Common myeloid progenitor, CD34-positive (primary cell): ENCODE results near the gene MYO5C.

Source experiments
- CTCF ChIA-PET: fragments of 350-600 bp; sonication (Branson Sonifier 250); formaldehyde crosslinking; loops from one replicate; lab custom pipeline; 2021; ENCODE audit warnings: antibody characterized with exemption; lab: Charles Lee
- POLR2A ChIA-PET: fragments of 350-600 bp; sonication (Branson Sonifier 250); formaldehyde crosslinking; loops from one replicate; lab custom pipeline; 2021; ENCODE audit warnings: antibody characterized with exemption; lab: Charles Lee
- DNase-seq, 3 donors: peaks; one replicate each; pipeline versions ENCODE4 v3.0.0 to v3.0.0-alpha.2; 2013
- H3K27ac ChIP-seq, 2 experiments: 1 replicate in 1 of 2; 2 replicates in 1 of 2; pipeline ENCODE4 v1.7.0; 2013; ENCODE audit warnings: inconsistent platforms in 2 of 2, low read length in 2 of 2, mild to moderate bottlenecking in 2 of 2, low read depth in 1 of 2, moderate library complexity in 1 of 2; ENCODE audit not compliant: severe bottlenecking in 2 of 2, insufficient read depth in 1 of 2, poor library complexity in 1 of 2
- H3K27me3 ChIP-seq, 5 experiments: replicated peaks in 2 of 5; 1 replicate in 3 of 5; 2 replicates in 2 of 5; pipeline versions ENCODE4 v1.6.1 to v1.7.0; 2013; ENCODE audit warnings: low read length in 4 of 5, mild to moderate bottlenecking in 2 of 5, moderate library complexity in 2 of 5, inconsistent platforms in 1 of 5; ENCODE audit not compliant: insufficient read depth in 5 of 5, control insufficient read depth in 4 of 5
- H3K36me3 ChIP-seq, 4 experiments: 1 replicate in 2 of 4; 2 replicates in 2 of 4; pipeline versions ENCODE4 v1.6.1 to v1.7.0; 2013; ENCODE audit warnings: low read length in 3 of 4, control low read depth in 1 of 4, mild to moderate bottlenecking in 1 of 4; ENCODE audit not compliant: control insufficient read depth in 4 of 4, insufficient read depth in 4 of 4
- H3K4me1 ChIP-seq, 4 experiments: 1 replicate in 3 of 4; 2 replicates in 1 of 4; pipeline versions ENCODE4 v1.6.1 to v1.7.1; 2013; ENCODE audit warnings: low read length in 3 of 4, mild to moderate bottlenecking in 3 of 4, control low read depth in 1 of 4, inconsistent platforms in 1 of 4, moderate library complexity in 1 of 4; ENCODE audit not compliant: control insufficient read depth in 4 of 4, insufficient read depth in 4 of 4; ENCODE audit errors: control extremely low read depth in 1 of 4
- H3K4me3 ChIP-seq, 7 experiments: 1 replicate in 4 of 7; 2 replicates in 3 of 7; pipeline versions ENCODE4 v1.5.1 to v1.7.0; 2013; ENCODE audit warnings: mild to moderate bottlenecking in 7 of 7, low read length in 6 of 7, moderate library complexity in 6 of 7, inconsistent platforms in 2 of 7, low read depth in 2 of 7, control low read depth in 1 of 7; ENCODE audit not compliant: insufficient read depth in 4 of 7, control insufficient read depth in 1 of 7; ENCODE audit errors: extremely low read depth in 1 of 7
- H3K9me3 ChIP-seq, 5 experiments: 1 replicate in 4 of 5; 2 replicates in 1 of 5; pipeline versions ENCODE4 v1.6.1 to v1.7.1; 2013; ENCODE audit warnings: low read length in 4 of 5, mild to moderate bottlenecking in 2 of 5, inconsistent platforms in 1 of 5, low read depth in 1 of 5, moderate library complexity in 1 of 5; ENCODE audit not compliant: control insufficient read depth in 4 of 5, insufficient read depth in 2 of 5; ENCODE audit errors: control extremely low read depth in 1 of 5
- WGBS: methylation state at CpG from one replicate; pipeline ENCODE4 v1.1.5; 2013; ENCODE audit not compliant: insufficient coverage; 5-methylcytosine and 5-hydroxymethylcytosine counted together

Gene MYO5C

GRCh38 chr15:52281085-52282035 is 14.2 kb downstream of the MYO5C start:
- H3K4me1 ChIP-seq: no peaks in the 10 kb centered on the region
- CTCF ChIA-PET: interaction anchor here (0.9 to 1.1 kb wide), 2 partner anchors 24 to 120 kb away, joined by 3 read pairs; no protein-coding TSS in a partner anchor
- H3K9me3 ChIP-seq: no peaks in the 10 kb centered on the region
- H3K27me3 ChIP-seq: no peaks in the 10 kb centered on the region
- no peak overlapping the region for H3K4me3 ChIP-seq
- peaks cover under 1 to 68% (median 32%) of the 10 kb centered on the region in 4 experiments for H3K36me3 ChIP-seq
- H3K27ac ChIP-seq: no peak overlapping the region
- DNase-seq: no peak
- 99% methylated on average over 6 of the region's 10 CpGs for WGBS
- POLR2A ChIA-PET: no interaction called here

- 95% methylated on average over 8 of the region's 11 CpGs for WGBS
- H3K4me3 ChIP-seq: no peak overlapping the region
- ChIA-PET POLR2A (interaction anchor here (0.7 to 1.0 kb wide), 2 partner anchors 7 to 15 kb away, joined by 3 to 4 read pairs; partner anchors contain the start of gene MYO5C), CTCF (interaction anchor here (1.5 kb wide), 1 partner anchor 10 kb away, joined by 5 read pairs; no protein-coding TSS in a partner anchor)
- H3K9me3 ChIP-seq: no peaks in the 10 kb centered on the region
- H3K27me3 ChIP-seq: no peaks in the 10 kb centered on the region
- no peaks in the 10 kb centered on the region for H3K4me1 ChIP-seq
- no peak for DNase-seq
- H3K36me3 ChIP-seq: peaks cover 3 to 77% (median 34%) of the 10 kb centered on the region in 4 experiments
- peak overlapping the region in 1 of 2 experiments; percentile 1 for H3K27ac ChIP-seq
Measured at GRCh38 chr15:52280326-52281084, 15.1 kb downstream of the MYO5C start.

GRCh38 chr15:52278636-52279367 is 16.8 kb downstream of the MYO5C start:
- Histone ChIP-seq H3K4me3 (no peak overlapping the region), H3K36me3 (peaks cover 3 to 91% (median 45%) of the 10 kb centered on the region in 4 experiments), H3K27me3 (no peaks in the 10 kb centered on the region), H3K4me1 (no peaks in the 10 kb centered on the region), H3K9me3 (no peaks in the 10 kb centered on the region), H3K27ac (no peak overlapping the region)
- no peak for DNase-seq
- ChIA-PET POLR2A (no interaction called here), CTCF (interaction anchor here (0.8 to 2.3 kb wide), 6 partner anchors 10 to 22 kb away, joined by 3 to 7 read pairs (median 4); no protein-coding TSS in a partner anchor)
- WGBS: 100% methylated on average over 7 of the region's 13 CpGs

DNA sequence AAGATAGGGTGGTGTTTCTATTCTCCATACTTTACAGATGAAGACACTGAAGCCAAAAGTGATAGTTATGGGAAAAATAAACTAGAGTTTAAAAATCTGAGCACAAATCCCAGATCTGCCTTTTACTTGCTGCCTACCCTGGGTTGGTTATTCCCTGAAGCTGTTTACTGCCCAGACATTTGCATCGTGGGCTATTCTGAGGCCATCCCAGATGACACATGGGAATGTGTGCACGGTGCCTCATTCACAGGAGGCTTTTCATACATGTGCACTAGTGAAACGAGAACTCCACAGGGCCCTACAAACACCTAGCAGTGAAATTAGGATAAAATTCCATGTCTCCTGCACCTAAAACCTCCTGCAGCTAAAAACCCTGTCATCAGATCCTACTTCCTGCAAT is 17.5 kb downstream of the MYO5C start:
- no peaks in the 10 kb centered on the region for H3K27me3 ChIP-seq
- no peak overlapping the region for H3K27ac ChIP-seq
- POLR2A ChIA-PET: no interaction called here
- 100% methylated on average over 3 of the region's 3 CpGs for WGBS
- CTCF ChIA-PET: interaction anchor here (1.1 to 2.3 kb wide), 4 partner anchors 10 to 21 kb away, joined by 3 to 7 read pairs (median 5); no protein-coding TSS in a partner anchor
- H3K9me3 ChIP-seq: no peaks in the 10 kb centered on the region
- H3K4me1 ChIP-seq: no peaks in the 10 kb centered on the region
- no peak overlapping the region for H3K4me3 ChIP-seq
- peaks cover 6 to 94% (median 46%) of the 10 kb centered on the region in 4 experiments for H3K36me3 ChIP-seq
- no peak for DNase-seq

DNA sequence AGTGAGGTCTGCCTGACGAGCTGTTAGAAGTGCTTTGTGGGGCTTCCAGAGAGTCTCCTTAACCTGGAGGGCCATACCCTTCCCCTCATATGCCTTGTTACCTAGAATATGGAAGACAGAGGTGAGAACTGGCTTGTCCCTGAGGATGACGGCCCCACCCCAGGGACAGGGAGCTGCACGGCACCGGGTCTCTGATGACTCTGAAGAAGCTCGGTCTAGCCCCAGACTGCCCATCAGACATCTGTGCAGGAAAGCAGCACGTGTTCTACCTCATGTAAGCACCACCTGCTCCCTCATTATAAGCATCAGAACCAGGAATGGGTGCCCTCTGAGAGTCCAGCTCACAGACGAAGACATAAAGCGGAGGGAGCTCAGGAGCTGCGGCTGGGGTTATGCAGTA is 18.0 kb downstream of the MYO5C start:
- no peak overlapping the region for H3K4me3 ChIP-seq
- H3K36me3 ChIP-seq: peaks cover 10 to 99% (median 45%) of the 10 kb centered on the region in 4 experiments
- H3K27ac ChIP-seq: no peak overlapping the region
- WGBS: 90% methylated on average over 5 of the region's 9 CpGs
- DNase-seq: no peak
- ChIA-PET CTCF (interaction anchor here (1.1 to 2.3 kb wide), 3 partner anchors 9 to 20 kb away, joined by 3 to 7 read pairs (median 6); no protein-coding TSS in a partner anchor), POLR2A (no interaction called here)
- H3K27me3 ChIP-seq: no peaks in the 10 kb centered on the region
- H3K9me3 ChIP-seq: no peaks in the 10 kb centered on the region
- no peaks in the 10 kb centered on the region for H3K4me1 ChIP-seq

DNA sequence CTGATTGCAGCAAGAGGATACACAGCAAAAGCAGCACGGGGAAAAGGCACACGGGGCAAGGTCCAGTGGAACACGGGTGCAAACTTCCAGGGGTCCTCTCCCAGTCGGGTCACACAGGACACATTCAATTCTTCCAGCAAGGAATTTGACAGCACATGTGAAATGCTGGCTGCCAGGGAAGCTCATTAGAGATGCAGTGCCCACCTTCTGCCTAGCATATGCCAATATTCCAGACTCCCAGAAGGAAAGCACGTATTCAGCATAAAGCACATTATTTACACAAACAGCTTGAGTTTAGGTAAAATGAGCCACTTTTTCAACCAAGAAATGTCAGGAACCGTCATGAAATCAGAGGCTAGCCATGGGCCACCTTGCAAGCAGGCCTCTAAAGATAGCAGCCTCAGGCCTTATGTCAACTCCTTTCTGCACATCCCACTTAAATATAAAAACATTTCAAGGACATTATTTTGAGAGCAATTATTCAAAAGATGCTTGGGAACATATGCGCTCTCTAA is 19.3 kb downstream of the MYO5C start:
- Histone ChIP-seq H3K27me3 (no peaks in the 10 kb centered on the region), H3K9me3 (no peaks in the 10 kb centered on the region), H3K27ac (no peak overlapping the region), H3K36me3 (peaks cover 15 to 100% (median 49%) of the 10 kb centered on the region in 4 experiments), H3K4me1 (no peaks in the 10 kb centered on the region), H3K4me3 (no peak overlapping the region)
- ChIA-PET CTCF (interaction anchor here (2.3 kb wide), 1 partner anchor 12 kb away, joined by 7 read pairs; no protein-coding TSS in a partner anchor), POLR2A (interaction anchor here (0.6 kb wide), 1 partner anchor 495 kb away, joined by 3 read pairs; no protein-coding TSS in a partner anchor)
- WGBS: 94% methylated on average over 6 of the region's 7 CpGs
- no peak for DNase-seq
